Brain pericyte (primary cell): ENCODE data around the gene ANAPC16.
A peak's percentile ranks its signal among the peaks of the same experiment; 100 is the strongest.
"Not testable (repeated sequence)": the region's sequence is repeated elsewhere in the genome, so short reads cannot be mapped to it uniquely, and the experiment has no call there.

Experiments used
- DNase-seq: peaks from one replicate; pipeline ENCODE4 v3.0.0-alpha.2; 2012; ENCODE audit warnings: low read depth, low spot score

Gene ANAPC16

DNA sequence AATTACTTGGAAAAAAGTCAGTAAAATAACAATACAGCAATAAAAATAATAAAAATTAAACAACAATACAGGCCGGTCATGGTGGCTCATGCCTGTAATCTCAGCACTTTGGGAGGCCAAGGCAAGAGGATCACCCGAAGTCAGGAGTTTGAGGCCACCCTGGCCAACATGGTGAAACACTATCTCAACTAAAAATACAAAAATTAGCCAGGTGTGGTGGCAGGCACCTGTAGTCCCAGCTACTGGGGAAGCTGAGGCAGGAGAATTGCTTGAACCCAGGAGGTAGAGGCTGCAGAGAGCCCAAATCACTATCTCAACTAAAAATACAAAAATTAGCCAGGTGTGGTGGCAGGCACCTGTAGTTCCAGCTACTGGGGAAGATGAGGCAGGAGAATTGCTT lies 4.0 kb upstream of the ANAPC16 start:
- DNase-seq = not testable (repeated sequence)

DNA sequence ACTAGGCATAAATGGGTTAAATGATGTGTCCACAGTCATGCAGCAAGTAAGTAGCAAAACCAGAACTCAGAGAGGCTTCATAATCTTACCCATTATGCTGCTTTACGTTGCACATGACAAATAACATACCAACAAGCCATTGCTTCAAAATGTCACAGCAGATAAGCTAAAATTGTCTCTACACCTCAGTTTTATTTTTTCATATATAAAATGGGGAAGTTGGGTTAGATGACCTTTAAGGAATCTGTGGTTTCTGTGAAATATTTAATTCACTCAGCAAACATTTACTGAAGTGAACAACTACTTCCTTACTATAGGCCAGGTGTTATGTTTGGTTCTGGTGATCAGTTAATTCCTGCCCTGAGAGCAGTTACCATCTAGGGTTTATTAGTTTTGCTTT lies 2.5 kb downstream of the ANAPC16 start:
- no peak for DNase-seq

DNA sequence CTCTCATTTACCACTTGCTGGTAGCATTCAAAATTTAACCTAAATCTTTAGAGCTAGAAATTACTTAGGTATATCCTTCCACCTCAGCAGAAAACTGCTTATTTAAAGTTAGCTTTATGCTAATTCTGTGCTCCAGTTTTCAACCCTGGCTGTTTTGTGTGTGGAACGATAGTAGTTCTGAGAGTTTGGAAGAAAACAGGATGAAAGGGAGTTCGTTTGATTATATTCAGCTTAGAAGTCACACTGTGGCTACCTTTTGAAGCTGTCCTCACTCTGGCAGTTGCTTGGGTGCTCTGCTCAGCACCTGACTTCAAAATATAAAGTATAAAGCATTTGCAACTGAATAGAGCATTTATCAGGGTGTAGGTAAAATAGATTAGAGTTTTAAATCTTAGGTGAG lies 2.9 kb downstream of the ANAPC16 start:
- DNase-seq = no peak

DNA sequence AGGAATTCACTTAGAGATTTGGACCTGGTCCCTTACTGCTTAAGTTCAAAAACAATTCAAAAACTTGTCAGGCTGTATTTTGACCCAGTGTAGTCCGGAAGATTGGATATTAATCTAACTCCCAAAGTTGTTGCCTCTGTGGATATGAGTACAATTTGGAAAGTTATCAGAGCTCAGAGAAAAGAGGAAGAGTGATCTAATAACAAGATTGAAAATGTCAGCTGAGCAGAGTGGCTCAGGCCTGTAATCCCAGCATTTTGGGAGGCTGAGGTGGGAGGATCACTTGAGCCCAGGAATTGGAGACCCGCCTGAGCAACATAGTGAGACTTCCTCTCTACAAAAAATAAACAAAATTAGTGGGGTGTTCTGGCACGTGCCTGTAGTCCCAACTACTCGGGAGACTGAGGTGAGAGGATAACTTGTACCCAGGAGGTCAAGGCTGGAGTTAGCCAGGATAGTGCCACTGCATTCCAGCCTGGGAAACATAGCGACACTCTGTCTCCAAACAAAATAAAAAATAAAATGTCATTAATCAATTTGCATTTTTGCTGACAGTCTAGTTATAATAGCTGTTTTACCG lies 3.5 kb downstream of the ANAPC16 start:
- no peak for DNase-seq

DNA sequence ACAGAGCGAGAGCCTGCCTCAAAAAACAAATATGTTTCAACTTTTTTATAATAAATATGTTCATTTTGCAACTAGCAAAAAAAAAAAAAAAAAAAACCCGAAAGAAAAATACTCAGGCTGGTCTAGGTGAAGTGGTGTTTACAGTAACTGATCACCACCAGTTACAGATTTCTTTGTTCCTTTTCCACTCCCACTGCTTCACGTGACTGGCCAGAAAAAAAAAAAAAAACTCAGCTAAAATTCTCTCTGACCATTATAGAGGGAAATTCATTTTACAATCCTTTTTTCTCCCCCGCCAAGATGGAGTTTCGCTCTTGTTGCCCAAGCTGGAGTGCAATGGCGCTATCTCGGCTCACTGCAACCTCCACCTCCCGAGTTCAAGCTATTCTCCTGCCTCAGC lies 4.8 kb downstream of the ANAPC16 start:
- no peak for DNase-seq

DNA sequence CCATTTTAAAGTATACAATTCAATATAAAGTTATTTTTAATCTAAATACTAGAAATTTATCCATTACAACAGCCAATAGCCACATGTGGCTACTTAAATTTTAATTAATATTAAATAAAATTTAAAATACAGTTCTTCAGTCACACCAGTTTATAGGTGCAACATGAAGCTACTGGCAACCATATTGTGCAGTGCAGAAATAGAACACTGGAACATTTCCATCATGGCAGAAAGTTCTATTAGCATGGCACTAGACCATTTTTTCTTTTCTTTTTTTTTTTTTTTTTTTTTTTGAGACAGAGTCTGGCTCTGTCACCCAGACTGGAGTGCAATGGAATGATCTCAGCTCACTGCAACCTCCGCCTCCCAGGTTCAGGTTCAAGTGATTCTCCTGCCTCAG lies 5.5 kb downstream of the ANAPC16 start:
- DNase-seq = no peak

DNA sequence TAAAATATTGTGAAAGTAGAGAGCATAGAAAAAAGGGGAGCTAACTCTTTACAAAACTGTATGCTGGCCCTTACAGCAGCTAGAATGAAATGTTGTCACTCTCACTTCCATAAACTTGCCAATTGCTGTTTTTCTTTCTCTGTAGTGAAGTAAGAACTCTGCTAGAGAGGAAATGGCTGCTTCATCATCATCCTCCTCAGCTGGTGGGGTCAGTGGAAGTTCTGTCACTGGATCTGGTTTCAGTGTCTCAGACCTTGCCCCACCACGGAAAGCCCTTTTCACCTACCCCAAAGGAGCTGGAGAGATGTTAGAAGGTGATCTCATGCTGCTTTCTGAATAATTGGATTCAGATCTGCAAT lies 7.9 kb downstream of the ANAPC16 start:
- DNase-seq = no peak

DNA sequence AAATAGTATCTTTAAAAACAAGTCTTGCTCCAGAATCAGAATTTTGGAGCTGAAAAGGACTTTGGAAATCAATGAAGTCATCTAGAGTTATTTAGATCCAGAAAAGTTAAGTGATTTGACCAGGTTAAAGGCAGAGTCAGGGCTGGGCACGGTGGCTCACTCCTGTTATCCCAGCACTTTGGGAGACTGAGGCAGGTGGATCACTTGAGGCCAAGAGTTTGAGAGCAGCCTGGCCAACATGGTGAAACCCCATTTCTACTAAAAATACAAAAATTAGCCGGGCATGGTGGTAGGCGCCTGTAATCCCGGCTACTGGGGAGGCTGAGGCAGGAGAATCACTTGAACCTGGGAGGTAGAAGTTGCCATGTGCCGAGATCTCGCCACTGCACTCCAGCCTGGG lies 8.4 kb downstream of the ANAPC16 start:
- DNase-seq = not testable (repeated sequence)

DNA sequence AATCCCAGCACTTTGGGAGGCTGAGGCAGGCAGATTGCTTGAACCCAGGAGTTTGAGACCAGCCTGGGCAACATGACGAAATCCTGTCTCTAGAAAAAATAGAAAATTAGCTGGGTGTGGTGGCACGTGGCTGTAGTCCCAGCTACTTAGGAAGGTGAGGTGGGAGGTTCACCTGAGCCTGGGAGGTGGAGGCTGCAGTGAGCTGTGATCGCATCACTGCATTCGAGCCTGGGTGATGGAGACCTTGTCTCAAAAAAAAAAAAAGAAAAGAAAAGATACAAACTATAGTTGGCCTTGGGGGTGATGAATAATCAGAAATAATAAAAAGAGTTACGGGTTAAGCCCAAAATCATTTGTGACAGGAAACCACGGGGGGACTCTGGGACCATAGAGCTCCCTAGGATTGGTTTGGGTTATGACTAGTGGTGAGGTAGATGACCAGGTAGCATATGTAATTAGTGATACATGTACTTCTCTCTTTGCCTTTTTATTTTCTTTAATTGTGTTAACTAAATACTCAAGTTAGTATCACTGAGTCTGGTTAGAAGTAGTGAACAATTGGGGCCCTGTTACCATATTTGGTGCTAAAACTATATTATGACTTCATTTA lies 10.7 kb downstream of the ANAPC16 start:
- DNase-seq = no peak

DNA sequence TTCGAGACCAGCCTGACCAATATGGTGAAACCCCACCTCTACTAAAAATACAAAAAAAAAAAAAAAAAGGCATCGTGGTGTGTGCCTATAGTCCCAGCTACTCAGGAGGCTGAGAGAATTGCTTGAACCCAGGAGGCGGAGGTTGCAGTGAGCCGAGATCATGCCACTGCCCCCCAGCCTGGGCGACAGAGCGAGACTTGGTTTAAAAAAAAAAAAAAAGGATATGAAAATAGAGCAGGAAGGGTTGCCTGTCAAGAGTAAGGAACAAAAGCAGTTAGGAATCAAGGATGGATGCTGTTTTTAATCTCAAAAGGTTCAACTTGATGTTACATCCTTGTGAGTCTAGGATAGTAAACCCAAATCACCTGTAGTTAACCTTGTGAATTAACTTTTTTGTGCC lies 12.0 kb downstream of the ANAPC16 start:
- DNase-seq = no peak

DNA sequence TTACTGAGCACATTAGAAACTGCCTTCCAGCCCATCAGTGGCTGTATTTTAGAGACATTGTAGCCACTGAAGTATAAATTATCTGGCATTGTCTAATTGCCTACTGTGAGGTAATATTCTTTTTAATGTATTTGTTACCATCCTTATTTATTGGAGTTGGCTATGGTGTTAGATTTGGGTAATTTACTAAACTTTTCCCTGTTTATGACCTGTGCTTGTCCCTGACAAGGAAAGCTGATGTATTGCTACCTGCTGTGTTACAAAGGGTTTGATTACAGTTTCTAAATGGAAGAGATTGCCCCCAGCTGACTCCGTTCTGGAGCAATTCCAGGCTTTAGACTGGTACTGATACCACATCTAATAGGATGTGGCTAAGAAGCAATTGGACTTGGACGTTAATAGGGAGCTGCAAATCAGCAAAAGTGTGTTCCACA lies 12.5 kb downstream of the ANAPC16 start:
- DNase-seq = no peak

DNA sequence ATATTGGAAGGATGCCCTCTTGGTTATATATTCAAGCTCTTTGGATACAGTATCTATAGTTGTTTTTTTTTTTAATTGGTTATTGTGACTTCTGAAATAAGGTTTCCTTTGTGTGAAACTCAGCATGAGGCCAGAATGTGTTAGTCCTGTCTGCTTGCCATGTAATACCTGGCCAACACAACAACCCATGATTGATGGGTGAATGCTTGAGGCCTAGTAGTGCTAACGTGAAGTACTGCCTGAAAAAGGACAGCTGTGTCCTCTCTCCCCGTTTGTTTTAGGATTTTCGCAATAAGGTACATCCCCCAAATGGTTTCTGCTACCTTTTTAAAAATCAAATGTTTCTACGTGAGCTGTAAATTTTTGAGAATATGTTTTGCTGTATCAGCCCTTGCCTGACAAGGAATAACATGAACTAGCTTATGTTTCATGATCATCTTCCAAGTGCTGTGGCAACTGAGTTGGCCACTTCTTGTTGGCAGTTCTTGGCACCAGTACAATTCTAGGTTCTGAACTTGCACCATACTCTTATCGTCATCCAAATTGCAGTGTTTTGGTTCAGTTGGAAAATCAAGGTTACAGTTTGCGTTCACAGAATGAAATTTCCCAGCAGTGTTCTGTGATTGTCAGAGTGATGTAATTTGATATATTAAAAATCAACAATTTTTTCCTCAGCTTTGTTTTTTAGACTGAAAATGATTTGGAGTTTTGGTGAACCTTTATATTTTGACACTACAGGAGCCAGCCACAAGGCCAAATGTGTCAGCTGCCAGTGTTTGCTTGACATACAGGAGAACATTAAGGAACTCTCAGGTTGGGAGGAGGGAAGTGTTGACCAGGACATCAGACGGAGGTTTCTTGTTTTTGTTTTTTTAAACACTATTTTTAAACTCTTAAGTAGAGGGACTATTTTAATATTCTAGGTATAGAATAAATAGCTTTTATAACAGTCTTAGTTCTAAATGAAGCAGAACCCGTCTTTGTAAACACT lies 13.7 kb downstream of the ANAPC16 start:
- DNase-seq = peak; percentile 89

DNA sequence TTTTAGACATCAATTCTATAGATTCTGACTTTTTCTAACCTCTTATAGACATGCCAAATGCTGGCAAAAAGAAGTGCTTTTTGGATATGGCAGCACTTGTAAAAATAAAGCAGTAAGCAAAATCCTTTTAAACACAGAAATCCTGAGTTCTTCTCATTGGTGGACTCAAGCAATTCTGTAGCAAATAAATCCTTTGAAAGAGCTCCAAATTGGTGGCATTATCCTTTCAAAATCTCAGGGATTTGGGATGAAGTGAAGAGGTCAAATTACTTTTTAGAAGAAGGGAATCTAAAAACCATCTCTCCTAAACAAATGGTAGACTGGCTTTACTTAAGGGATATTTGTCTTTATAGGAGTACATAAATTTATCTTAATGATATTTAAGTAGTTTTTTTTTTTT lies 17.8 kb downstream of the ANAPC16 start:
- DNase-seq = no peak

DNA sequence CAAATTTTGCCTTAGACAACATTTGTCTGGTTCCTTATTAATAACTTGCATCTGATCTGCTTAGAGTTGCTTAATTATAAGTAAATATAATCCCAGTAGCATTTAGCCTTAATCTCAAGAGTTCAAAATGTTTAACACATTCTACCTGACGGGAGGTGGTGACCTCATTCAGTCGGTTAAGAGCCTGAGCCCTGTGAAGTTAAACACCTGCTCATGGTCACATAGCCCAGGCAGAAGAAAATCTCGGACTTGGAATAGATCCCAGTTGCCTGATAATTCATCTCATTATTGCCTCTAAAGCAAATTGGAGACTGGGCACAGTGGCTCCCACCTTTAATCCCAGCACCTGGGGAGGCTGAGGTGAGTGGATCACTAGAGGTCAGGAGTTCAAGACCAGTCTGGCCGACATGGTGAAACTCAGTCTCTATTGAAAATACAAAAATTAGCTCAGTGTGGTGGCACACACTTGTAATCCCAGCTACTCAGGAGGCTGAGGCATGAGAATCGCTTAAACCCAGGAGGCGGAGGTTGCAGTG lies 18.8 kb downstream of the ANAPC16 start:
- no peak for DNase-seq

DNA sequence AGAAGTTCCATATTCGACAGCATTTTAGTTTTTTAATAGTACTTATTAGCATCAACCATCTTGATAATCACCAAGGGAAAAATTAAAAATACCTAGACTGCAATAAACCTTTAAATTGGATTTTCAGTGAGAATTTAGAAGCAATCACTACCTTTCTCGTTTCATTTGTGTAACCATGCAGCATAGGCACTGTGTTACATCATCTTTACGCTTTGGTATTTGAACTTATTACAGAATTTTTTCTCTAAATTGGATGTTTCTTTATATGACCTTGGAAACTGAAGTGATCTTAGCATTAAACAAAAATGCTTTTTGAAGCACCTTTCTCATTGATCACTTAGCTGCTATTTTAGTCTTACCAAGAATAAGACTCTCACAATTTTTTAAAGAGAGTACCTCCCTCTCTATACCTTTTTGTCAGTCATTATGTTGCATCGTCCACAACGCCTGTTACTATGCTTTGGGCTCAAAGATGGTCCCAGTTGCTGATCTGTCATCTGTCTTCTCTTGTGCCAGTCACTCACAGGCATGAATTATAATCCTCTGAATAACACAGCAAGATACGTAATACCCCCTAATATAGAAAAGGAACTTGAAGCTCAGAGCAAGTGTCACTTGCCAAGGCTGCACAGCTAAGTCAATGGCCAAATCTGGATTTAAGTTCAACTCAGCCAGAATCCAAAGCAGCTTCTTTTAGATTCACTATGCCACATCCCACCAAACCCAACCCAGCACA lies 19.9 kb downstream of the ANAPC16 start:
- DNase-seq = no peak

DNA sequence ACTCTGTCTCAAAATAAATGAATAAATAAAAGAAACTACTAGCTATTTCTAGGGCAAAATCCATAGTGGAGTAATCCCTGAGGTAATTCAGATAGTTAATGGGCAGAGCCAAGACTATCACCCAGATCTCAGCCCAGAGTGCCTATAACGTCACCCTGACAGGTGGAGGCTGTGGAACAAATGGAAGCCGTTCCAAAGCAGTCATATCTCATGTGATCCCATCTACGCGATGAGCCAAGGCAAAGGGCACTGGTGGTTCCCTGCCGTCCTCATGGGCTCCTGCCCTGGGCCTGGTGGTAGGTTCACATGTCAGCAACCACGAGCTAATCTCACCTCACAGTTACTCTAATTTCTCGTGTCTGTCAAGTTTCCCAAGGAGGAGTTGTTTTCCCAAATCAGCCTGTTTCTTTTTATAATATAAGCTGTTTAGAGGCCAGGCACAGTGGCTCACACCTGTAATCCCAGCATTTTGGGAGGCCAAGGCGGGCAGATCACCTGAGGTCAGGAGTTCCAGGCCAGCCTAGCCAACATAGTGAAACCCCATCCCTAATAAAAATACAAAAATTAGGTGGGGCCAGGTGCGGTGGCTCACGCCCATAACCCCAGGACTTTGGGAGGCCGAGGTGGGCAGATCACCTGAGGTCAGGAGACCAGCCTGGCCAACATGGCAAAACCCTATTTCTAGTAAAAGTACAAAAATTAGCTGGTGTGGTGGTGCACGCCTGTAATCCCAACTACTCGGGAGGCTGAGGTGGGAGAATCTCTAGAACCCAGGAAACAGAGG lies 22.8 kb downstream of the ANAPC16 start:
- DNase-seq = no peak

DNA sequence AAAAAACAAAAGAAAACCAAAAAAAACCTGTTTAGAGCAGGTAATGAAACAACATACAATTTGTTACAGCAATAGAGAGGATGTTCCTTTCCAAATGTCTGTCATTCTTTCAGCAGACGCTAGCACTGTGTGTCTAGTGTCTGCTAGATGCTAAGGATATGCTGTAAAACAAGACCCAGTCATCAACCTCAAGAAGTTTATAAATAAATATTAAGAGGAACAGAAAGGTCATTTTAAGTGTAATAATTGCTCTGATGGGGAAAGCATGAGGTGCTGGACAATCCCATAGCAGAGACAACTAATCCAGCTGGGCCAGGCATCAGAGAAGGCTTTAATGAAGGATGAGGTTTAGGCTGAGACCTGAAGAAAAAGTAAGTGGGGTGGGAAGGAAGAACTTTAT lies 23.6 kb downstream of the ANAPC16 start:
- no peak for DNase-seq

DNA sequence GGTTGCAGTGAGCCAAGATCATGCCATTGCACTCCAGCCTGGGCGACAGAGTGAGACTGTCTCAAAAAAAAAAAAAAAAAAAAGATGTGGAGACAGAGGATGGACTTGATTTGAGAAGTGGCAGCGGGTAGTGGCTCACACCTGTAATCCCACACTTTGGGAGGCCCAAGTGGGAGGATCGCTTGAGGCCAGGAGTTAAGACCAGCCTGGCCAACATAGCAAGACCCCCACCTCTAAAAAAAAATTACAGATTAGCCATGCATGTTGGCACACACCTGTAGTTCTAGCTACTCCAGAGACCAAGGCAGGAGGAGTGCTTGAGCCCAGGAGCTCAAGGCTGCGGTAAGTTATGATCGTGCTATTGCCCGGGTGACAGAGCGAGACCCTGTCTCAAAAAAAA lies 24.6 kb downstream of the ANAPC16 start:
- DNase-seq = no peak

DNA sequence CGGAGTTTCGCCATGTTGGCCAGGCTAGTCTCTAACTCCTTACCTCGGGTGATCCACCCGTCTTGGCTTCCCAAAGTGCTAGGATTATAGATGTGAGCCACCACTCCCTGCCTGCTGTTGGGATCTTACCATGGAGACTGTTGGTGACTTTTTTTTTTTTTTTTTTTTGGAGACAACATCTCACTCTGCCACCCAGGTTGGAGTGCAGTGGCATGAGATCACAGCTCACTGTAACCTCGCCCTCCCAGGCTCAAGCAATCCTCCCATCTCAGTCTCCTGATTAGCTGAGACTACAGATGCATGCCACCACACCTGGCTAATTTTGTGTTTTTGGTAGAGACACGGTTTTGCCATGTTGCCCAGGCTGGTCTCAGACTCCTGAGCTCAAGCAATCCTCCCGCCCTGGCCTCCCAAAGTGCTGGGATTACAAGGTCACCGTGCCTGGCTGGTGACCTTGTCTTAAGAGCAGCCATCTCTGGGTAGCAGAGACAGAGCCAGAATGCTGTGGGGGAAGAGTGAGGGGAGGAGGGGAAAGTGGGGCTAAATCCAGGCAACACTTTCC lies 26.0 kb downstream of the ANAPC16 start:
- no peak for DNase-seq

DNA sequence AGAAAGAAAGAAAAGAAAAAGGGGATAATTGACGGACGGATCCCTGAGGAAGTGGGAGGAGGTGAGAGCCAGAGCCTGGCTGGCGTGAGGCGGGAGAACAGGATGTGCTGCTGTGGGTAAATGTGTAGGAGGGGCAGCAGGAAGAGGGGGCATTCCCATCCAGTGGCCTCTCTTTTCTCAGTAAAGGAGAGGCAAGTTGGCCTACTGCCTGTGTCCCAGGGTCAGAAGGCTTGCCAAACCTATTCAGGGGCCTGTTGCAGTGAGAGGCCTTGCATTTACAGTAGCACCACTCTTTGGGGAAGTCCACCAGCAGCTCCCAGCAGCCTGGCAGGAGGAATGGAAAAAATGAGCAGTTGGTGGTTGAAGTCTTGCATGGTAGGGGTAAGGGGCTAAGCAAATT lies 26.9 kb downstream of the ANAPC16 start:
- DNase-seq = no peak
